Measurements from ENCODE around the gene CCNY.

DNA sequence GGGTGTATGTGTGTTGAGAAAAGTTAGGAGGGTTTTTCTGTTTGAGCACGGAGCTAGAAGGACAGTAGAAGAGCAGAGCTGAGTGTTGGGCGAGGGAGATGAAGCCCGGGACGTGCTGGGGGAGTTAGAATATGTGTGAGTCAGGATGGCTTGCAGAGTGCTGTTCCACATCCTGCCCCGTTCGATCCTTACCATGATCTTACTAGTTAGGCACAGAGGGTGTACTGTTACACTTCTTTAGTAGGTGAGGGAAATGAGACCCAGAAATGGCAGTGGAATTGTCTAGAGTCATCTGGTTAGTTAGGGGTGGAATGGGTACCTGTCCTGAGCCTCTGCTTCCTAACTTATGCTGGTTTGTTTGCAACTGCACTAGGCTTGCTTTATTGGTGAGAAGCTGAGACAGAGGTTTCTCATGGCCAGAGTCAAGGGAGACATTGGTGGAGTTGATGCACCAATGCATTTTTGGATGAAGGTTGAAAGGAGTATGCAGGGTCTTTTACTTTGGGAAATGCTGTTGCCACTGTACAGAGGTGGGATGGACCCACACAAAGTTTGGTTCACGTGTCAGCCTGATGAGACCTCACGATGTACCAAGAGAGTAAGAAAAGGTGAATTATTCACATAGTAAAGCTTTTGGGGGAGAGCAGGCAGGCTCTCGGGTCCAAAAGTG lies 42.4 kb downstream of the CCNY start:
- TF ChIP-seq, protein P1, sequence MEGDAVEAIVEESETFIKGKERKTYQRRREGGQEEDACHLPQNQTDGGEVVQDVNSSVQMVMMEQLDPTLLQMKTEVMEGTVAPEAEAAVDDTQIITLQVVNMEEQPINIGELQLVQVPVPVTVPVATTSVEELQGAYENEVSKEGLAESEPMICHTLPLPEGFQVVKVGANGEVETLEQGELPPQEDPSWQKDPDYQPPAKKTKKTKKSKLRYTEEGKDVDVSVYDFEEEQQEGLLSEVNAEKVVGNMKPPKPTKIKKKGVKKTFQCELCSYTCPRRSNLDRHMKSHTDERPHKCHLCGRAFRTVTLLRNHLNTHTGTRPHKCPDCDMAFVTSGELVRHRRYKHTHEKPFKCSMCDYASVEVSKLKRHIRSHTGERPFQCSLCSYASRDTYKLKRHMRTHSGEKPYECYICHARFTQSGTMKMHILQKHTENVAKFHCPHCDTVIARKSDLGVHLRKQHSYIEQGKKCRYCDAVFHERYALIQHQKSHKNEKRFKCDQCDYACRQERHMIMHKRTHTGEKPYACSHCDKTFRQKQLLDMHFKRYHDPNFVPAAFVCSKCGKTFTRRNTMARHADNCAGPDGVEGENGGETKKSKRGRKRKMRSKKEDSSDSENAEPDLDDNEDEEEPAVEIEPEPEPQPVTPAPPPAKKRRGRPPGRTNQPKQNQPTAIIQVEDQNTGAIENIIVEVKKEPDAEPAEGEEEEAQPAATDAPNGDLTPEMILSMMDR (IDR thresholded peaks at IDR 0.05) = no peak
- no peak for TF ChIP-seq POLR2A (IDR thresholded peaks at IDR 0.05)

All from suprapubic skin (tissue), 3 donors.